Endometrial microvascular endothelial cells (primary cell): Measurements from ENCODE around the gene PEX5L. TPM values are rescaled to one million over a fixed set of nuclear protein-coding genes. Genes with fewer than 3 reads are reported as not detected.

Source experiments
- in situ Hi-C: cut with HindIII; loops from 2 replicates; pipeline ENCODE4 v1.10.0; 2017; ENCODE audit warnings: low sequenced_read_pairs, low pct_unique_long_range_greater_than_20kb; ENCODE audit errors: inconsistent ontology term
- total RNA-seq: library from RNA; depleted of rRNA; stranded (reverse); fragments of >200 nt; gene quantifications from one replicate; pipeline ENCODE4 v1.2.3, GENCODE V29; 2015; ENCODE audit errors: inconsistent ontology term

Gene PEX5L
- total RNA-seq, 1 donor from 2014 or later, result not detected

GRCh38 chr3:179929091-179929529 is 107.6 kb downstream of the PEX5L start:
- in situ Hi-C loops, result no loop called here

GRCh38 chr3:179927191-179927590 is 109.5 kb downstream of the PEX5L start:
- in situ Hi-C loops, result no loop called here

GRCh38 chr3:179921951-179922350 is 114.8 kb downstream of the PEX5L start:
- in situ Hi-C loops, result no loop called here

DNA sequence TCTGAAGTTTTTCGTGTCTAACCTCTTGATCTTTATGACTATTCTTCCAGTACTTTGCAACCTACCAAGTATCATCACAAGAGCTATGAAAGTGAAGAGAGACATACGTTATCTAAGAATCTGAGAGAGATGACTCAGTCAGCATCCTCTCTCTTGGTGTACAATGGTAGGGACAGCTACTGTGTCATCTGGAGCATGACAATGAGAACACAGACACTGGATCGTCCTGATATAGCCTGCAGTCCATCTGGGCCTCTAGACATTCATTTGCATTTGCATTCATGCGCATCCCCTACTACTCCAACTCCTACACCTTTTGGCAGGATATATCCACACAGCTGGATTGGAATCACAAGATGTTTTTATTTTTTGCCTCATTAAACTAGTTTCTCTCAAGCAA is 115.2 kb downstream of the PEX5L start:
- in situ Hi-C loops, result no loop called here

GRCh38 chr3:179907784-179908482 is 128.8 kb downstream of the PEX5L start:
- in situ Hi-C loops, result no loop called here

- in situ Hi-C loops, result no loop called here
Measured at GRCh38 chr3:179902061-179902460, 134.7 kb downstream of the PEX5L start.

- in situ Hi-C loops, result no loop called here
Measured at GRCh38 chr3:179898024-179898423, 138.7 kb downstream of the PEX5L start.

GRCh38 chr3:179897231-179897630 is 139.5 kb downstream of the PEX5L start:
- in situ Hi-C loops, result no loop called here

DNA sequence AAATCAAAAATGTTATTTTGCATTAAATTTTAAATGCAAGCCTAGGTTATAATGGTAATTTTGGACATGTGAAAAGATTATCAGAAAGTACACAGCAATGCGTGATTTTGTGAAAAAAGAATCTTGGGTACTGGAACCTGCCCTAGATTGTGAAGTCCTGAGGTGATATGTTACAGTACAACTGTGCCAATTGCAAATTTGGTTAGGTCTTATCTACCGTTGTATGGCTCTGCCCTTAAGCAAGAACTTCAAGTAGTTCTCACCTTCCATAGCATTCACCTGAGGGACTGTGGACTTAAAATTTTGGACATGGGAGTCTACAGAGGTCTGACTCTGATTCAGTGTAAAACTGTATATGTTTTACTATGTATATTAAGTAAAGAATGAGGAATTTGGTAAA is 140.2 kb downstream of the PEX5L start:
- in situ Hi-C loops, result no loop called here

GRCh38 chr3:179895330-179895729 is 141.4 kb downstream of the PEX5L start:
- in situ Hi-C loops, result no loop called here

- in situ Hi-C loops, result no loop called here
Measured at GRCh38 chr3:179887295-179887943, 149.3 kb downstream of the PEX5L start.

GRCh38 chr3:179885950-179886349 is 150.8 kb downstream of the PEX5L start:
- in situ Hi-C loops, result no loop called here

DNA sequence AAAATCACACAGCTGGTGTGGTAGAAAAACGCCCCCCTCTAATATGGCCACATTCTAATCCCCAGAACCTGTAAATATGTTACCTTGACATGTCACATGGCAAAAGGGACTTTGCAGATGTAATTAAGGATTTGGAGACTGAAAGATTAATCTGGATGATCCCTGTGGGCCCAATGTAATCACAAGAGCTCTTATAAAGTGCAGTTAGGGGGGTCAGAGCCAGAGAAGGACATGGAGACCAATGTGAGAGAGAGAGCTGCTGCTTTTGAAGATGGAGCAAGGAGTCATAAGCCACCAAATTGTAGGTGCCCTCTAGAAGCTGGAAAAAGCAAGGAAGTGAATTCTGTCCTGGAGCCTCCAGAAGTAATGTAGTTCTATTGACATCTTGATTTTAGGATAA is 152.6 kb downstream of the PEX5L start:
- in situ Hi-C loops, result no loop called here

DNA sequence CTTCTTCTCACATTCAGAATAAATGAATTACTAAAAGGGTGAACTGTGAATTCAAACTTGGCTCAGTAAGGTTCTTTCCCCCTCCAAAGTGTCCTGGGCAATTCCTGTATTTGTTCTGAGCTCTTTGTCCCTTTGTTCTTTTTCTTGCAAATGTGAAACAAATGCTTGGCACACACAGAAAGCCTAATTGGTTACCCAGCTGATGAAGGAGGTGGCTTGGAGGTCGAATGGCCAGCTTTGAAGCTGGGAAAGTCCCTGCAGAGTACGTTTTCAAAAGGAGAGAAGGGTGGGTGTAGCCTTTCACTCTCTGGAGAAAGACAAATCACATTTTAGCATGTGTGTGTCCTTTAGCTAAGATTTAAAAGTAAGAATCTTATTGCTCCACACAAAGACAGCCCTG is 154.4 kb downstream of the PEX5L start:
- in situ Hi-C loops, result no loop called here

DNA sequence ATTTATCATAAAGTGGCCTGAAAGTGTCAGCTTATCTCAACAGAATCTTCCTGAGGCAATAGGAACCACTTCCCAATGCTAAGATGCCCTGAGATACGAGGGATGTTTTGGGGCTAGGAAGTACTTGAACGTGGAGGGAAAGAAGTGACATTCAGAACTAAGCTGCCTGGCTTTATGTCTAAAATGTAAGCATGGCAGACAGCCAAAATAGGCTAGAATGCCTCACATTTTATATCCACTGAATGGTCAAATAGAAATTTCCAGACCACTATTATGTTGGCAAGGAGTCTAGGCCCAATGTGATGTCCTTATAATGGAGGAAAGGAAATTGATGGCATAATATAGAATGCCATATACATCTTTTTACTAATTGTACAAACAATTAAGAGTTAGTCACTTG is 154.9 kb downstream of the PEX5L start:
- in situ Hi-C loops, result no loop called here

- in situ Hi-C loops, result no loop called here
Measured at GRCh38 chr3:179880868-179881267, 155.9 kb downstream of the PEX5L start.

DNA sequence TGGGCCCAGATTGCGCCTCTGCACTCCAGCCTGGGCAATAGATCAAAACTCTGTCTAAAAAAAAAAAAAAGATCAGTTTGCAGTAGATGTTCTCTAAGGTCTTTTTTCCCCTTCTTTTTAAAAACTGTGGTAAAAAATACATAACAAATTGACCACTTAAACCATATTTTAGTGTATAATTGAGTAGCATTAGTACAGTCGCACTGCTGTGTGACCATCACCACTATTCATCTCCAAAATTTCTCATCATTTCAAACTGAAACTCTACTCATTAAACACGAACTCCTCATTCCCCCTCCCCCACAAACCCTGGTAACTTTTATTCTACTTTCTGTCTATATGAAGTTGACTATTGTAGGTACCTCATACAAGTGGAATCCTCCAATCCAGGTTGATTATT is 160.3 kb downstream of the PEX5L start:
- in situ Hi-C loops, result no loop called here

DNA sequence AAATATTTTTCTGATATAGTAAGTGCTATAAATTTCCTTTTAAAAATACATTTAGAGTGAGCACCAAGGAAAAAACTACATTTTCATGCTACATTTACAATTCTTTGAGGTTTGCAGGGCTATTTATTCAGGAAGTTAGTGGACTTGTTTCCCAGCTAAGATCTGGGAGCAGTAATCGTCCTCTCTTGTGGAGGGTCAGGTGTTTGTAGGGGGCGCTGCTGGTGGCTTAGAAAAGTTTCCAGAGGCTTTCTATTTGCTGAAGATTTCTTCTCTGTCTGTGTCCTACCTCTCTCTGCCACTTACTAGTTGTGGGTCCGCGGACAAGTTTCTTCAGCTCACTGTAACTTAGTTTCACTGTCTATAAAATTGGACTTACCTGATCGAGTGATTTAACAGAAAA is 163.9 kb downstream of the PEX5L start:
- in situ Hi-C loops, result no loop called here

GRCh38 chr3:179871782-179872181 is 165.0 kb downstream of the PEX5L start:
- in situ Hi-C loops, result no loop called here

- in situ Hi-C loops, result no loop called here
Measured at GRCh38 chr3:179868715-179869114, 168.0 kb downstream of the PEX5L start.

- in situ Hi-C loops, result no loop called here
Measured at GRCh38 chr3:179867961-179868360, 168.8 kb downstream of the PEX5L start.
